ENCODE data around the gene FDXR.

DNA sequence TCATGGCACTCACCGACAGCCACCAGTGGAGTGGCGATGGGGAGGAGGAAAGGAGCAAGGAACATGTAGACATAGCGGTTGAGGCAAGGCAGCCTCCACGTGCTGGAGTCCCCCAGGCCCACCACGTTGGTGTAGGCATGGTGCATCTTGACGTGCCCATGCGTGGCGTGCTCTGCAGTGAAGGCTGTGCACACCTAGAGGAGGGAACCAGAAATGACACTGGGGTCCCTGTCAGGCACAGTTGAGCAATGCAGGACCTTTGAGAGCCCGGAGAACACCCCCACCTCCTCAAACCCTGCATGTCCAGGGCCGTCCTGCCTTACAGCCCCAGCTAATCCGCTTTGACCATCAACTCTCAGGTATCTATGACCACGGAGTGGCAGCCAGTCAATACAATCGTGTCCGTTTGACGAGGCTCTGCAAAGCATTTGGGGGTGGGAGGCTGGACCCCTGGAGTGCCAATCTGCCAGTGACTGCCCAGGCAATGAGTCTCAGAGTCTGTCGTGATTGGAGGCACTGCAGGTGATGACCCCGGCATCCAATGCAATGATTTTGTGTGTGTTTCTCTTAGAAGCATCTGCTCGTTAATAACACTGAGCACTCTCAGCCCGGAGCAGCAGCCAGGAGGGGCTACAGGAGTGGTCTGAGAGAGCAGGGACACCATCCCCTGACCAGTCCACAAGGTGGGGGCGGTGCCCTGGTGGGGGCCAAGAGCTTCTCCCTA is 9.9 kb upstream of the FDXR start:
- TF ChIP-seq, protein P1, sequence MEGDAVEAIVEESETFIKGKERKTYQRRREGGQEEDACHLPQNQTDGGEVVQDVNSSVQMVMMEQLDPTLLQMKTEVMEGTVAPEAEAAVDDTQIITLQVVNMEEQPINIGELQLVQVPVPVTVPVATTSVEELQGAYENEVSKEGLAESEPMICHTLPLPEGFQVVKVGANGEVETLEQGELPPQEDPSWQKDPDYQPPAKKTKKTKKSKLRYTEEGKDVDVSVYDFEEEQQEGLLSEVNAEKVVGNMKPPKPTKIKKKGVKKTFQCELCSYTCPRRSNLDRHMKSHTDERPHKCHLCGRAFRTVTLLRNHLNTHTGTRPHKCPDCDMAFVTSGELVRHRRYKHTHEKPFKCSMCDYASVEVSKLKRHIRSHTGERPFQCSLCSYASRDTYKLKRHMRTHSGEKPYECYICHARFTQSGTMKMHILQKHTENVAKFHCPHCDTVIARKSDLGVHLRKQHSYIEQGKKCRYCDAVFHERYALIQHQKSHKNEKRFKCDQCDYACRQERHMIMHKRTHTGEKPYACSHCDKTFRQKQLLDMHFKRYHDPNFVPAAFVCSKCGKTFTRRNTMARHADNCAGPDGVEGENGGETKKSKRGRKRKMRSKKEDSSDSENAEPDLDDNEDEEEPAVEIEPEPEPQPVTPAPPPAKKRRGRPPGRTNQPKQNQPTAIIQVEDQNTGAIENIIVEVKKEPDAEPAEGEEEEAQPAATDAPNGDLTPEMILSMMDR (IDR thresholded peaks at IDR 0.05; ENCODE audit: low read depth, low read length): no peak
- no peak for TF ChIP-seq MYC (IDR thresholded peaks at IDR 0.05; ENCODE audit: low read depth, low read length)
- TF ChIP-seq POLR2A (IDR thresholded peaks at IDR 0.05; ENCODE audit: extremely low read depth, insufficient read length): no peak
- TF ChIP-seq MAX (IDR thresholded peaks at IDR 0.05; ENCODE audit: low read depth, low read length): no peak

Data from NB4 (cell line).